GM12801 (cell line): Measurements from ENCODE around the gene CMTR1.

Experiments used
- TF ChIP-seq, protein P1 (sequence below): IDR thresholded peaks from one replicate; pipeline ENCODE4 v1.5.1; 2011; ENCODE audit warnings: control low read depth; ENCODE audit not compliant: insufficient read length; ENCODE audit errors: extremely low read depth

The CMTR1 gene

DNA sequence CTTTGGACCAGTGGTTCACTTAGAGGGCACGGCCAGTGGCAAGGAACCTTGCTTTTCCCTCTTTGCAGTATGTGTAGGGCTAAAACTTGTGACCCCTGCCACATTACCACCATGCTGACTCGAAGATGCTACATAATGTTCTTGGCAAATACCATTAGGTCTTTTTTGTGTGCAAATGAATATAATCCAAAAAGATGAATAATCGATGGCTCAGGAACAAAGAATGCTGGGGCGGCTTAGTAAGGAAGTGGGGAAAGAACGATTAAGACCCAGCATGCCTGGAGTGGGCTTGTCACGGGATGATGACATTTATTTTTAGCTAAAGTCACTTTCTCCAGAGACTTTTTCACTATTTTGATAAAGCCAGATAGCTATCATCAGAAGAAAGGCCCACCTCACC lies 23.1 kb downstream of the CMTR1 start:
- TF ChIP-seq, protein P1, sequence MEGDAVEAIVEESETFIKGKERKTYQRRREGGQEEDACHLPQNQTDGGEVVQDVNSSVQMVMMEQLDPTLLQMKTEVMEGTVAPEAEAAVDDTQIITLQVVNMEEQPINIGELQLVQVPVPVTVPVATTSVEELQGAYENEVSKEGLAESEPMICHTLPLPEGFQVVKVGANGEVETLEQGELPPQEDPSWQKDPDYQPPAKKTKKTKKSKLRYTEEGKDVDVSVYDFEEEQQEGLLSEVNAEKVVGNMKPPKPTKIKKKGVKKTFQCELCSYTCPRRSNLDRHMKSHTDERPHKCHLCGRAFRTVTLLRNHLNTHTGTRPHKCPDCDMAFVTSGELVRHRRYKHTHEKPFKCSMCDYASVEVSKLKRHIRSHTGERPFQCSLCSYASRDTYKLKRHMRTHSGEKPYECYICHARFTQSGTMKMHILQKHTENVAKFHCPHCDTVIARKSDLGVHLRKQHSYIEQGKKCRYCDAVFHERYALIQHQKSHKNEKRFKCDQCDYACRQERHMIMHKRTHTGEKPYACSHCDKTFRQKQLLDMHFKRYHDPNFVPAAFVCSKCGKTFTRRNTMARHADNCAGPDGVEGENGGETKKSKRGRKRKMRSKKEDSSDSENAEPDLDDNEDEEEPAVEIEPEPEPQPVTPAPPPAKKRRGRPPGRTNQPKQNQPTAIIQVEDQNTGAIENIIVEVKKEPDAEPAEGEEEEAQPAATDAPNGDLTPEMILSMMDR, result no peak

DNA sequence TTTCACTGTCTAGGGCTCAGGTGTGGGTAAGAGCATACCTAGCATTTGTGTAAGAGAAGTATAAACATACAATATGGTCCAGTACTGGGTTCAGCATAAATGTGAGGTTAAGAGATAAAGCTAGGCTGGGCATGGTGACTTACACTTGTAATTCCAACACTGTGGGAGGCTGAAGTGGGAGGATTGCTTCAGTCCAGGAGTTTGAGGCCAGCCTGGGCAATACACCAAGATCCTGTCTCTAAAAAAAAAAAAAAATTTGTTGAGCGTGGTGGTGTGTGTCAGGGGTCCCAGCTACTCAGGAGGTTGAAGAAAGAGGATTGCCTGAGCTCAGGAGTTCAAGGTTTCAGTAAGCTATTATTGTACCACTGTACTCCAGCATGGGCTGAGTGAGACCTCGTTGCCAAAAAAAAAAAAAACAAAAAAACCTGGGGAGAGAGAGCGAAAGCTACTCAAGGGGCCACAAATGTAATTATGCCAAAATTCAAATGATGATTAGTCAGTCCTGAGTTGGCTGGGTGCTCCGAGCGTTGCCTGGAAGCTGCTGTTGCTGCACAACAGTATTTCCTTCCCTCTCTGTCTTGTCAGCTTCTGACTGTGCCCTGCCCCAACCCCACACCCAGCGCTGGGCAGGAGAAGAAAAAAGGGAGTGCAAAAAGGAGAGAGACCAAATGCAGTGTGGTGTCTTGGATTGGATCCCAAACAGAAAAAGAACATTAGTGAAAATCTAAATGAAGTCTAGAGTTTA lies 24.0 kb downstream of the CMTR1 start:
- TF ChIP-seq, protein P1, result no peak

DNA sequence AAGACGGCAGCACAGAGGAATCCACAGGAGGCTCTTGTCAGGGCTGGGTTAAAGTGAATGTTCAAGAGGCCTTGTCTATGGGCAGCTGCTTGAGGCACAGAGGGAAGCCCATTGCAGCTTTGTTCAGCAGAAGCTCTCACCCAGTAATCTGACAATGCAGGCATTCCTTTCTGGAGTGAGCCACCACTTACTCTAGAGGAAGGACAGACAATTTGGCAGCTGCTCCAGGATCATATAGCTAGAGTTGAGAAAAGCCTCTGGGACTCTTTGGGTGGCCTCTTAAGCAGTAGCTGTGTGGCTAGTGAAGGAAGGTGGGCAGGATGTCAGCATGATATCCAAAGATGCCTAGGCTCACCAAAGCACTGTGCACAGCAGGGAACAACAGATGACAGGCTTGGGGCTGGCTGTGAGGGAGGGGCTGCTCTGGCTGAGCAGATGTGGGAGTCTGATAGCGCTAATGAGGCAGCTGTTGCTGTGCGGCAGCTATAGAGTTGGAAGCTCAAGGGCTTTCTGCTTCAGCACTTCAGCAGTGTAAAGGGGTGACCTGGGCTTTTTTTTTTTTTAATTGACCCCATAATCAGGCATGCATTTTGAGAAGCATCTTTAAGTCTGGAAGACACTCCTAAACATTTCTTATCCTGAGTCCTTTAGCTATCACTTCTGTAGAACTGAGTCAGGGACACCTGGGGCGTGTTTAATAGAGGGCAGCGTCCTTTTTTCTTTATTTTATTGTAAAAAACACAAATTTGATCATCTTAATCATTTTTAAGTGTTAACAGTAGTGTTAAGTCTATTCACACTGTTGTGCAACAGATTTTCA lies 27.2 kb downstream of the CMTR1 start:
- TF ChIP-seq, protein P1, result no peak

DNA sequence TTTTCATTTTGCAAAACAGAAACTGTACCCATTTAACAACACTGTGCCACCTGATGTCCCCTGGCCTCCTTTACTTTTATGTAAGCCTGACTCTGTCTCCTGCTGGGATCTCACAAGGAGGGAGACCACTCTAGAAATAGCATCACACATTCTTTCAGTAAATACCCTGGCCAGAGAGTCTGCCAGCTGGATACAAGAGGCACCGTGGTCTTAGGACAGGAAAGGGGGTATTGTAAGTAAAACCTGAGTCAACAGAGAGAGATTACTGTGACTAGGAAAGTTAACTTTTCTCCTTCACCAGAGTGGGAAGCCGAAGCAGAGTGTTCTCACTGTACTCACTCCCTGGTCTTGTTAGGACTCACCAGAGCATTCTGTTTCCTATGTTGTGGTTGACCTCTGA lies 27.8 kb downstream of the CMTR1 start:
- TF ChIP-seq, protein P1, result no peak

DNA sequence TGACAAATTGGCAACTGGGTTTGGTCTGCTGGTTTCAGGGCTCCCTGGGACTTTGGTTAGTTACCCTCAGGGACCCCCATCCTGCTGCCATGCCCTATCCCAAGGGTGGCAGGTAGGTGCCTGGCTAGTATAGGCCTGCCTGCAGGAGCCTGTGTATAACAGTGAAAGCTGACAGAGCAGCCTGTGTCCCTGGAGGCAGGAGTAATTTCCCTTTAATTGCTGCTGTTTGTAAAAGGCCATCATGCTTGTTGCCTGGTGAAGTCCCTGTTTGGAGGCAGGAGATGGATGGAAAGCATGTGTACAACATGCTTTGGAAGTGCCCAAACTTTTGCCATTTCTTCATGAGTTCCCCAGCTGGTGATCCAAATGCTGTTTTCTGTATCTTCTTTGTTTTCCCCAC lies 30.1 kb downstream of the CMTR1 start:
- TF ChIP-seq, protein P1, result no peak

- TF ChIP-seq, protein P1, result no peak
These were observed 34.7 kb downstream of the CMTR1 start for GRCh38 chr6:37467718-37468117.

- TF ChIP-seq, protein P1, result no peak
These were observed 40.5 kb downstream of the CMTR1 start for GRCh38 chr6:37473364-37474095.
